ENCODE measurements around the gene SLX4IP. TPM values are rescaled to one million over a fixed set of nuclear protein-coding genes. Genes with fewer than 3 reads are reported as not detected.
"Not testable (repeated sequence)": the region's sequence is repeated elsewhere in the genome, so short reads cannot be mapped to it uniquely, and the experiment has no call there.

The SLX4IP gene
- total and polyA plus RNA-seq, 2 donors (not counting 1 experiment from before 2014, with no cell fraction given): 1.9 to 8.1 TPM

- H3K27me3 ChIP-seq (ENCODE audit: control insufficient read depth, insufficient read depth, low read length): no peaks in the 10 kb centered on the region
- H2AFZ ChIP-seq (ENCODE audit: low read length): no peak overlapping the region
- no peaks in the 10 kb centered on the region for H3K79me2 ChIP-seq (ENCODE audit: control insufficient read depth, insufficient read depth, low read length)
- H4K20me1 ChIP-seq (ENCODE audit: control insufficient read depth, extremely low read depth, insufficient read depth, low read length): no peaks in the 10 kb centered on the region
- DNase-seq (ENCODE audit: low read depth in 2 of 2): no peak
- peaks cover 9% of the 10 kb centered on the region for H3K4me1 ChIP-seq (ENCODE audit: control insufficient read depth, extremely low read depth, insufficient read depth, low read length)
- H3K9ac ChIP-seq (ENCODE audit: insufficient read depth, low read length): no peak overlapping the region
- no peak overlapping the region for H3K4me2 ChIP-seq (ENCODE audit: extremely low read depth, insufficient read depth, low read length)
- TF ChIP-seq CTCF (conservative IDR thresholded peaks at IDR 0.05 in 1 of 2, IDR thresholded peaks at IDR 0.05 in 1 of 2; ENCODE audit: low read depth in 1 of 2, low read length in 2 of 2) (no peak), EZH2 (IDR thresholded peaks at IDR 0.05; ENCODE audit: low read length, missing control alignments) (no peak)
- no peaks in the 10 kb centered on the region for H3K36me3 ChIP-seq (ENCODE audit: control insufficient read depth, insufficient read depth, low read length)
- H3K27ac ChIP-seq (ENCODE audit: insufficient read depth, low read length): no peak overlapping the region
- H3K4me3 ChIP-seq (replicated peaks in 1 of 4; ENCODE audit: control extremely low read depth in 1 of 4, insufficient read depth in 1 of 4, low read depth in 3 of 4, low read length in 4 of 4): no peak overlapping the region
- no peaks in the 10 kb centered on the region for H3K9me3 ChIP-seq (ENCODE audit: control insufficient read depth, insufficient read depth, low read depth, low read length)
These were observed 181.1 kb downstream of the SLX4IP start for GRCh38 chr20:10616212-10616611.

- DNase-seq (ENCODE audit: low read depth in 2 of 2); H3K79me2 ChIP-seq (ENCODE audit: control insufficient read depth, insufficient read depth, low read length); H3K4me3 ChIP-seq (replicated peaks in 1 of 4; ENCODE audit: control extremely low read depth in 1 of 4, insufficient read depth in 1 of 4, low read depth in 3 of 4, low read length in 4 of 4); H3K27me3 ChIP-seq (ENCODE audit: control insufficient read depth, insufficient read depth, low read length); H2AFZ ChIP-seq (ENCODE audit: low read length); H3K4me2 ChIP-seq (ENCODE audit: extremely low read depth, insufficient read depth, low read length); H3K9me3 ChIP-seq (ENCODE audit: control insufficient read depth, insufficient read depth, low read depth, low read length); H3K9ac ChIP-seq (ENCODE audit: insufficient read depth, low read length); H4K20me1 ChIP-seq (ENCODE audit: control insufficient read depth, extremely low read depth, insufficient read depth, low read length); H3K27ac ChIP-seq (ENCODE audit: insufficient read depth, low read length); H3K36me3 ChIP-seq (ENCODE audit: control insufficient read depth, insufficient read depth, low read length): not testable (repeated sequence)
- peaks cover 12% of the 10 kb centered on the region for H3K4me1 ChIP-seq (ENCODE audit: control insufficient read depth, extremely low read depth, insufficient read depth, low read length)
These were observed 182.5 kb downstream of the SLX4IP start for GRCh38 chr20:10617549-10618133.

GRCh38 chr20:10618611-10619245 is 183.6 kb downstream of the SLX4IP start:
- Histone ChIP-seq H3K36me3 (ENCODE audit: control insufficient read depth, insufficient read depth, low read length) (no peaks in the 10 kb centered on the region), H3K27ac (ENCODE audit: insufficient read depth, low read length) (no peak overlapping the region), H3K9ac (ENCODE audit: insufficient read depth, low read length) (no peak overlapping the region), H3K79me2 (ENCODE audit: control insufficient read depth, insufficient read depth, low read length) (no peaks in the 10 kb centered on the region), H3K4me2 (ENCODE audit: extremely low read depth, insufficient read depth, low read length) (no peak overlapping the region), H3K9me3 (ENCODE audit: control insufficient read depth, insufficient read depth, low read depth, low read length) (no peaks in the 10 kb centered on the region), H3K27me3 (ENCODE audit: control insufficient read depth, insufficient read depth, low read length) (no peaks in the 10 kb centered on the region), H2AFZ (ENCODE audit: low read length) (no peak overlapping the region), H3K4me1 (ENCODE audit: control insufficient read depth, extremely low read depth, insufficient read depth, low read length) (peaks cover 12% of the 10 kb centered on the region), H4K20me1 (ENCODE audit: control insufficient read depth, extremely low read depth, insufficient read depth, low read length) (no peaks in the 10 kb centered on the region), H3K4me3 (replicated peaks in 1 of 4; ENCODE audit: control extremely low read depth in 1 of 4, insufficient read depth in 1 of 4, low read depth in 3 of 4, low read length in 4 of 4) (no peak overlapping the region)
- DNase-seq (ENCODE audit: low read depth in 2 of 2): peak in 1 of 2 donors; percentile 64
- no peak for TF ChIP-seq CTCF (conservative IDR thresholded peaks at IDR 0.05 in 1 of 2, IDR thresholded peaks at IDR 0.05 in 1 of 2; ENCODE audit: low read depth in 1 of 2, low read length in 2 of 2)
- TF ChIP-seq EZH2 (IDR thresholded peaks at IDR 0.05; ENCODE audit: low read length, missing control alignments): no peak
